IgD-negative memory B cell (primary cell): ENCODE measurements around the gene OR2V2. TPM values are rescaled to one million over a fixed set of nuclear protein-coding genes. Genes with fewer than 3 reads are reported as not detected.
"Not testable (repeated sequence)": the region's sequence is repeated elsewhere in the genome, so short reads cannot be mapped to it uniquely, and the experiment has no call there.

Experiments used
- H3K27ac Mint-ChIP-seq, 3 donors: one replicate each; pipeline ENCODE4 v1.8.0; 2020 to 2022; ENCODE audit warnings: mild to moderate bottlenecking in 3 of 3, mixed read lengths in 3 of 3, moderate library complexity in 1 of 3
- H3K27me3 Mint-ChIP-seq: one replicate; pipeline ENCODE4 v1.8.0; 2021; ENCODE audit warnings: mixed read lengths
- H3K36me3 Mint-ChIP-seq: one replicate; pipeline ENCODE4 v1.8.0; 2020; ENCODE audit warnings: mild to moderate bottlenecking, mixed read lengths
- H3K4me1 Mint-ChIP-seq, 3 donors: one replicate each; pipeline ENCODE4 v1.8.0; 2020 to 2022; ENCODE audit warnings: mixed read lengths in 3 of 3, mild to moderate bottlenecking in 1 of 3
- H3K4me3 Mint-ChIP-seq, 4 donors: one replicate each; pipeline ENCODE4 v1.8.0; 2020 to 2022; ENCODE audit warnings: mild to moderate bottlenecking in 4 of 4, mixed read lengths in 4 of 4, moderate library complexity in 3 of 4
- H3K9me3 Mint-ChIP-seq, 3 donors: one replicate each; pipeline ENCODE4 v1.8.0; 2020 to 2021; ENCODE audit warnings: mixed read lengths in 3 of 3, mild to moderate bottlenecking in 1 of 3
- polyA plus RNA-seq: library from polyadenylated mRNA; unstranded; fragments of 300-500 nt; fragmentation: Illumina TruSeq; gene quantifications from one replicate; pipeline ENCODE4 v1.2.3, GENCODE V29; 2021

OR2V2 gene, protein sequence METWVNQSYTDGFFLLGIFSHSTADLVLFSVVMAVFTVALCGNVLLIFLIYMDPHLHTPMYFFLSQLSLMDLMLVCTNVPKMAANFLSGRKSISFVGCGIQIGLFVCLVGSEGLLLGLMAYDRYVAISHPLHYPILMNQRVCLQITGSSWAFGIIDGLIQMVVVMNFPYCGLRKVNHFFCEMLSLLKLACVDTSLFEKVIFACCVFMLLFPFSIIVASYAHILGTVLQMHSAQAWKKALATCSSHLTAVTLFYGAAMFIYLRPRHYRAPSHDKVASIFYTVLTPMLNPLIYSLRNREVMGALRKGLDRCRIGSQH
- polyA plus RNA-seq: not detected

DNA sequence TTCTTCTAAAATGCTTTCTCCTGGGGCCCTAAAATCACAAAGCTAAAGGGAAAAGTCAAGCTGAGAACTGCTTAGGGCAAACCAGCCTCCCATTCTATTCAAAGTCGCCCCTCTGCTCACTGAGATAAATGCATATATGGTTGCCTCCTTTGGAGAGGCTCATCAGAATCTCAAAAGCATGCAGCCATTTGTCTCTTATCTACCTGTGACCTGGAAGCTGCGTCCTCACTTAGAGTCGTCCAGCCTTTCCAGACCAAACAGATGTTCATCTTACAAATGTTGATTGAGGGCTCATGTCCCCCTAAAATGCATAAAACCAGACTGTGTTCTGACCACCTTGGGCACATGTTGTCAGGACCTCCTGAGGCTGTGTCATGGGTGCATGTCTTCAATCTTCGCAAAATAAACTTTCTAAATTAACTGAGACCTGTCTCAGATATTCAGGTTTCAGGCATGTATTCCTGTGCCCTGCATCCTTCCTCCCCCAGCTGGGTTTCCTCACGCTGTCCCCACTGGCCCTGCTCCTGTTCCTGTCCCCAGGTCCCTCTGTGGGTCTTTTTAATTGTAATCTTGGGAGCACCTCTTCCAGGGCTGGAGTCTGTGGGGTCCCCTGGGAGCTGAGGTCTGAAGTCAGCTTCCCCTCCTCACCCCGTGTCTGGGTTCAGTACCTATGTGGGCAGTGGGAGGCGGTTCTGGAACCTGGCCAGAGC lies at the start of gene OR2V2:
TSS of gene OR2V2 (plus strand) at position 660 of the 710 bp plus-strand sequence. CDS start 7,357 bp downstream, outside the sequence.
- H3K36me3 Mint-ChIP-seq, H3K9me3 Mint-ChIP-seq, H3K4me1 Mint-ChIP-seq: not testable (repeated sequence)
- peaks cover 31% of the 10 kb centered on the region for H3K27me3 Mint-ChIP-seq
- peak within 1 kb of the TSS in 1 of 3 donors; percentile 59 for H3K27ac Mint-ChIP-seq
- H3K4me3 Mint-ChIP-seq: peak within 1 kb of the TSS in 1 of 4 donors; percentile 19

DNA sequence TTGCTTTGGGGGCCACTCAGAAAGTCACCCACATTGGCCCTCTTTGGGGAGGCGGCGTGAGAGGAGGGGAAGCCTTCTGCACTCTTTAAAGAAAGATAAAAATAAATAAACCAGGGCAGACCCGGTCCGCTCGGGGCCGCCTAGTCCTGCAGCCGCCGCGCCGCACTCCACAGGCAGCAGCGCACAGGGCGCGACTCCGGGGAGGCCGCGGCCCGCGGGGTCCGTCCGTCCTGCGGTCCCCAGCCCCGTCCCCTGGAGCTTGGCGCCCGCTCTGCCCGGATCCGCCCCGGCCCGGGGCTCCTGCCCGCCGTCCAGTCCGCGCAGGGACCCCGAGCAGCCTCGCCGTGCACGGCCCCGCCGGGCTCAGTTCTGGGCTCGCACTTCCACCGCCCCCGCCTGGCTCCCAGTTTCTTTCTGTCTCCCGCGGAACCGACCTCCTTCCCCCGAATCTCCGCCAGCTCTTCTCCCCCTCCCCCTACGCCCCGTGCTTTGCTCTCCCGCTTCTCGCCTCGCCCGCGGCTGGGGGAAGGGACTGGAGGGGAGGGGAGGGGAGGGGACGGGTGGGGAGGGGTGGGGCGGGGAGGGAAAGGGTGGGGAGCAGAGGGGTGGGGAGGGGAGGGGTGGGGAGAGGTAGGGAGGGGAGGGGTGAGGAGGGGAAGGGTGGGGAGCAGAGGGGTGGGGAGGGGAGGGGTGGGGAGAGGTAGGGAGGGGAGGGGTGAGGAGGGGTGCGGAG lies 49.5 kb upstream of the OR2V2 start:
- H3K4me1 Mint-ChIP-seq, H3K27ac Mint-ChIP-seq, H3K36me3 Mint-ChIP-seq, H3K9me3 Mint-ChIP-seq, H3K4me3 Mint-ChIP-seq: not testable (repeated sequence)
- H3K27me3 Mint-ChIP-seq: peaks cover 25% of the 10 kb centered on the region

DNA sequence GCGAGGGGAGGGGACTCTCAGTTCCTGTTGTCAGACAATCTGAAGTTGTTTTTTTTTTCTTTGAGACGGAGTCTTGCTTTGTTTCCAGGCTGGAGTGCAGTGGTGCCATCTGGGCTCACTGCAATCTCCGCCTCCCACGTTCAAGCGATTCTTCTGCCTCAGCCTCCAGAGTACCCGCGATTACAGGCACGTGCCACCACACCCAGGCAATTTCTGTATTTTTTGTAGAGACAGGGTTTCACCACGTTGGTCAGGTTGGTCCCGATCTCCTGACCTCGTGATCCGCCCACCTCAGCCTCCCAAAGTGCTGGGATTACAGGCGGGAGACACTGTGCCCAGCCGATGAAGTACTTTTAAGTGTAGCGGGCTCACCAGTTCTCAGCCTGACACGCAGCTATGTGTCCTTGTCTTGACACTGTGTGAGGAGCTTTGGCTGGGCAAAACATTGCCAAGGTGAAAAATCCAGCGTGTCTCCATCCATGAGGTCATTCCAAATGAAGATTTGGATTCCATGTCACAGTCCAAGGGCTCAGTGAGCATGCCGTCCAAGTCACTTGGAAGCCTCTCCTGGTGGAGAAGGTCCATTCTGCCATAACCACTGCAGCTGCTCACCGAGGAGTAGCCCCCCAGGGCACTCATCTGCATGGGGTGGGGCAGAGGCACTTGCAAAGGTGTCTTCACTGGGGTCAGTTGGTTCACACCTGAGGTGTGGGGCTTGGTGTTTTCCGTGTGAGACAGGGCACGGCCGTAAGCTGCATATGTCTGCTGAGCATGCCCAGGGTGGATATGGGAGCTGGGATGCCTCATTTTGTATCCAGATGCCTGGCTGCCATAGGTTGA lies 48.4 kb upstream of the OR2V2 start:
- H3K27me3 Mint-ChIP-seq: peaks cover 19% of the 10 kb centered on the region
- H3K27ac Mint-ChIP-seq: peak overlapping the region; percentile 67 to 93 (median 87)
- H3K36me3 Mint-ChIP-seq: no peaks in the 10 kb centered on the region
- H3K4me1 Mint-ChIP-seq: peaks cover under 1 to 7% (median under 1%) of the 10 kb centered on the region in 3 donors
- H3K9me3 Mint-ChIP-seq: peaks cover 0 to 2% (median 0%) of the 10 kb centered on the region in 3 donors
- peak overlapping the region in 2 of 4 donors; percentile 73 to 75 for H3K4me3 Mint-ChIP-seq

DNA sequence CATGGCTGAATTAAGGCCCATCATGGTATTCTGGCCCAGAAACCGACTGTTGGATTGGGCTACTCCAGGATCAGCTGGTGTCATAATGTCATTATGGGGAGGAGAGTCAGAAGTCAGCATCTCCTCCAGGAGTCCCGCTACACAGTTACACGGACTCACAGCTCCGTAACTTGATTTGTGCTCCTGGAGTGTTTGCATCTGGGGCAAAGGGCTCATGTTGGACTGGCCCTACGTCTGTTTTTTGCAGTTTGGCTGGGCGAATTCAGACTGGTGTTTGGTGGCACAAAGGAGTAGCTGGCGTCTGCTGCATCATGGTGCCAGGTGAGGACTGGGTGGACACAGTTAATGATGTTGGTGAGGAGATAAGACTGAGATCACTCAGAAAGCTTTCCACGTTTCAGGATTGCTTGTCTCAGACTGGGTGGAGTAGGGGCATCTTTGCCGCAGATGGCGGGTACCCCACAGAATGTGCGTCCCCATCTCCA lies 47.7 kb upstream of the OR2V2 start:
- peak overlapping the region in 2 of 4 donors; percentile 54 to 75 for H3K4me3 Mint-ChIP-seq

DNA sequence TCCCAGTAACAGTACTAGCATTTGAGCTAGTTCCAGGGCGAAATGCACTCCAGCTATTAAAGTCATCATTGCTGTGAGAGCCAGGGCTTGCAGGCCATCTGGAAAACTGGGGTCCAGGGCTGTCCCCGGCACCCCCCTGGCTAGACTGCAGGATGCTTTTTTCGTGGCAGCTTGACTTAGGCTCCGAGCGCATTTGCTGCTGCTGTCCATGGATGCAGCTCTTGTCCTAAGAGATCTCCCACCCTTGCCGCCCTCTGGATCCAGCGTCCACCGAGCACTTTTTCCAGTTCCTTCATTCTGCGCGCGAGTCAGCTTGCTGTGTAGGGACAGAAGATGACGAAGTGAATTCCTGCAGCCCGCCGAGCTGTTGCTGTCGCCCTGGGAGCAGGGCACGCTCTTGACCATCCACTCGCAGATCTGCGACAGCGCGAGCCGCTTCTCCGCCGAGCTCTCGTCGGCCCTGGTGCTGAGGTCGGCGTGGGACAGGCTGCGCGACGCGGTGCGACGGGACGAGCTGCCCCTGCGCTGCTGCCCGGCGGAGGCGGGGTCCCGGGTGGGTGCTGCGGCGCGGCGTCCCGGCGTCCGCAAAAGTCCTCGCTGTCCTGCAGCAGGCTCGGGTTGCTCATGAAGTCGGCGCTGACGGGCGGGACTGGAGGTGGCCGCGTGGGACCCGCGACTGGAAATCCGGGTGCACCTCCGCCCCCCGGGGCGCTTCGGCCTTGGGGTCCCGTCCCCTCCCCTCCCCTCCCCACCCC lies 47.1 kb upstream of the OR2V2 start:
- peak overlapping the region; percentile 67 to 93 (median 70) for H3K27ac Mint-ChIP-seq
- H3K36me3 Mint-ChIP-seq: no peaks in the 10 kb centered on the region
- H3K4me3 Mint-ChIP-seq: peak overlapping the region in 3 of 4 donors; percentile 9 to 85 (median 75)
- peaks cover 29% of the 10 kb centered on the region for H3K27me3 Mint-ChIP-seq
- peaks cover 0 to 2% (median 0%) of the 10 kb centered on the region in 3 donors for H3K9me3 Mint-ChIP-seq
- H3K4me1 Mint-ChIP-seq: peaks cover 3 to 14% (median 7%) of the 10 kb centered on the region in 3 donors

More for the DNA sequence above, 47.7 kb upstream of the OR2V2 start:
- peaks cover 3 to 14% (median 5%) of the 10 kb centered on the region in 3 donors for H3K4me1 Mint-ChIP-seq
- peaks cover 0 to 2% (median 0%) of the 10 kb centered on the region in 3 donors for H3K9me3 Mint-ChIP-seq
- H3K36me3 Mint-ChIP-seq: no peaks in the 10 kb centered on the region
- peak overlapping the region; percentile 67 to 93 (median 70) for H3K27ac Mint-ChIP-seq
- peaks cover 24% of the 10 kb centered on the region for H3K27me3 Mint-ChIP-seq

DNA sequence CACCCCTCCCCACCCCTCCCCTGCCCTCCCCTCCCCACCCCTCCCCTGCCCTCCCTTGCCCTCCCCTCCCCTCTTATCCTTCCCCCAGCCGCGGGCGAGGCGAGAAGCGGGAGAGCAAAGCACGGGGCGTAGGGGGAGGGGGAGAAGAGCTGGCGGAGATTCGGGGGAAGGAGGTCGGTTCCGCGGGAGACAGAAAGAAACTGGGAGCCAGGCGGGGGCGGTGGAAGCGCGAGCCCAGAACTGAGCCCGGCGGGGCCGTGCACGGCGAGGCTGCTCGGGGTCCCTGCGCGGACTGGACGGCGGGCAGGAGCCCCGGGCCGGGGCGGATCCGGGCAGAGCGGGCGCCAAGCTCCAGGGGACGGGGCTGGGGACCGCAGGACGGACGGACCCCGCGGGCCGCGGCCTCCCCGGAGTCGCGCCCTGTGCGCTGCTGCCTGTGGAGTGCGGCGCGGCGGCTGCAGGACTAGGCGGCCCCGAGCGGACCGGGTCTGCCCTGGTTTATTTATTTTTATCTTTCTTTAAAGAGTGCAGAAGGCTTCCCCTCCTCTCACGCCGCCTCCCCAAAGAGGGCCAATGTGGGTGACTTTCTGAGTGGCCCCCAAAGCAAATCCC lies 46.2 kb upstream of the OR2V2 start:
- H3K36me3 Mint-ChIP-seq, H3K9me3 Mint-ChIP-seq, H3K4me3 Mint-ChIP-seq, H3K27ac Mint-ChIP-seq: not testable (repeated sequence)
- peaks cover 37% of the 10 kb centered on the region for H3K27me3 Mint-ChIP-seq
- H3K4me1 Mint-ChIP-seq: peaks cover 9 to 20% (median 13%) of the 10 kb centered on the region in 3 donors

DNA sequence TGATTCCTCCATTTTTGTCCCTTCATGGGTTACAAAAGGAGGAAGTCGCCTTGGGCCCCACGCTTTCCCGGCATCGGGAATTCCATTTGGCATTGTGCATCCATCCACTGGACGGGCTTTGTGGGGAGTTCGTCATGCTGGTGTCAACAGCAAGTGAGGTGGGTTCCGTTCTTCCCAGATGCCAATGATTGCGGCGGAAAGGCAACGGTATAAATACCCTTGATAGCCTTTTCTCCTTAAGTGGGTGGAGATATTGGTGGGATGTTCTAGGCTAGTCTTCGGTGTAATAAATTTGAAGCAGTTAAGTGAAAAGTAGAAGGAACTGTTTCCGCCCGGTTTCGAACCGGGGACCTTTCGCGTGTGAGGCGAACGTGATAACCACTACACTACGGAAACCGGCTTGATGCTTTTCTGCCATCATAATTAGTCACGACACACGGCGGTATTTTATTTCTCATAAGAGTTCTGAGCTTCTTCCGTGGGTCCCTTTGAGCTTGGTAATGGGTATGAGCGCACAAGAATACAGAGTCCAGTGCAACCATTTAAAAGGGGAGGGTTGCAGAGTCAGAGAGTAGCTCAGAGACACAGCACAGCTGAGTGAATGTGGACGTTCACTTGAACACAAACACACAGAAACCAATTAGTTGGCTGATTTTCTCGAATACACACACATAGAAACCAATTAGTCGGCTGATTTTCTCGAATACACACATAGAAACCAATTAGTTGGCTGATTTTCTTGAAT lies 45.3 kb upstream of the OR2V2 start:
- not testable (repeated sequence) for H3K36me3 Mint-ChIP-seq
- H3K4me1 Mint-ChIP-seq: peaks cover 9 to 20% (median 13%) of the 10 kb centered on the region in 3 donors

DNA sequence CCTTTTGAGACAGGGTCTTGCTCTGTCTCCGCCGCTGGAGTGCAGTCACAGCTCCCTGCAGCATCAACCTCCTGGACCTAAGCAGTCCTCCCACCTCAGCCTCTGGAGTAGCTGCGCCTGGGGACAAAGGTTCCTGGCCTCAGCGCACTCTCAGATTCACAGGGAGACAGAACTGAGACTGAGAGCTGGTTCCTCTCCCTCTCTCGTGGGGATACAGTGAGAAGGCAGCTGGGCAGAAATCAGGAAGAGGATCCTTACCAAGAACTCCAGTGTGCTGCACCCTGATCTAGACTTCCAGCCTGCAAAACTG lies 43.2 kb upstream of the OR2V2 start:
- not testable (repeated sequence) for H3K9me3 Mint-ChIP-seq
- H3K27me3 Mint-ChIP-seq: peaks cover 46% of the 10 kb centered on the region

More for the DNA sequence above, 45.3 kb upstream of the OR2V2 start:
- H3K27me3 Mint-ChIP-seq: peaks cover 38% of the 10 kb centered on the region
- H3K9me3 Mint-ChIP-seq, H3K4me3 Mint-ChIP-seq, H3K27ac Mint-ChIP-seq: not testable (repeated sequence)

DNA sequence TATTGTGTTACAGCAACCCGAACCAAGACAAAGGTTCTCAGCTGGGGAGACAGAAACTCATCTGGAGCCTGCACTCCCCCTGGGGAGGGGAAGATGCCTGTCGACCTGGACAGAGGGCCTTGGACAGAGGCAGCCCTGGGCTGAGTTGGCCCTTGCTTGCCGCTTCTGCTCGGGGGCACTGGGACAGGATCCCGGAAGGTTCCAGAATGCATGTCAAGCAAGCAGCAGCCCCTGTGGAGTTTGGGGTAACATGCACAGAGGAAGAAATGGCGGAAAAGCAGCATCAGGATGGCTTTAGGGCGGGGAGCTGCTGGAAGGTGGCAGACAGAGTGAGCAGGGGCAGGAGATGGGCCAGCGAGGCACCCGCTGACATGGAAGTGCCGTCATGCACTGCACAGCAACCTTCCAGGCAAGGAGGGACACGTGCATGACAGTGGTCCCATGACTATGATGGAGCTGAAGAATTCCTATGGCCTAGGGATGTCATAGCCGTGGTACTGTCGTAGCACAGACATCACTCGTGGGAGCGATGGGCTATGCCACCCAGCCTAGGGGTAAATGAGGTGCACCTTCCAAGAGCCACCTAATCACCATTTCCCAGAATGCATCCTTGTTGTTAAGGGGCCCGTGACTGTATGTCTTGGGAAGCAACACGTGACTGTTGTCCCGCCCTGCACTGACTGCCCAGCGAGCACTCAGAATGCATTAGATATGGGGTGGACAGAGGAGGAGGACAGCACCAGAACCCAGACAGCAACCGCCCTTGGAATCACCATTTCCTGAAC lies 42.6 kb upstream of the OR2V2 start:
- H3K36me3 Mint-ChIP-seq, H3K9me3 Mint-ChIP-seq: not testable (repeated sequence)
- H3K27ac Mint-ChIP-seq: peak overlapping the region in 2 of 3 donors; percentile 84 to 93
- peaks cover 42% of the 10 kb centered on the region for H3K27me3 Mint-ChIP-seq
- H3K4me1 Mint-ChIP-seq: peaks cover 9 to 14% (median 13%) of the 10 kb centered on the region in 3 donors
- H3K4me3 Mint-ChIP-seq: peak overlapping the region in 2 of 4 donors; percentile 84 to 96

More for the DNA sequence above, 43.2 kb upstream of the OR2V2 start:
- Mint-ChIP-seq H3K4me3 (peak overlapping the region; percentile 76 to 96 (median 82)), H3K4me1 (peaks cover 9 to 20% (median 13%) of the 10 kb centered on the region in 3 donors), H3K27ac (peak overlapping the region; percentile 36 to 93 (median 84))
- H3K36me3 Mint-ChIP-seq: not testable (repeated sequence)

DNA sequence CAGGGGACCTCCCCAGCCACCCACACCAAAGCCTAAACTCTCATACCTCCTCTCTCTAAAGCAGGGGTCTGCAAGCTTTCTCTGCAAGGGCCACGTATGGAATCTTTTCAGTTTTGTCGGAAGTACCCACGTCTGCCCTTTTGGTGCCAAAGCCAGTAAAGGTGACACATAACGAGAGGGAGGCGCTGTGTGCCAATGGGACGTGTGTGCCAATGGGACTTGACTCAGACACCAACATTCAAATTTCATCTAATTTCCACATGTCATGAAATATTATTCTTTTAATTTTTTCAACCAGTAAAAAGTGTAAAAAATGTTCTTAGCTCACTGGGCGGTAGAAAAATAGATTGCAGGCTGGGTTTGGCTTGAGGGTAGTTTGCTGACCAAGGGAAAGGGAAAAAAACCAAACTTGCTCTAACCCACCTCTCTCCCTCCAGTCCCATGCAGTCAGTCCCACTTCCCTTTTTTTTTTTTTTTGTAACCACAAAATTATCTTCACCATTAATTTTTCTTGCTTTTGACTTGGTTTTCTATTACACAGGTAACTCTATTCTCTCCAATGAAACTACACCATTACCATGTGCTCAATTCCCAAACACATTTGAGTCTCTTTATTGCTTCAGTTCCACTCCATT lies 41.9 kb upstream of the OR2V2 start:
- H3K4me1 Mint-ChIP-seq: peaks cover 9 to 13% (median 13%) of the 10 kb centered on the region in 3 donors
- peaks cover 1% of the 10 kb centered on the region for H3K36me3 Mint-ChIP-seq
- H3K27ac Mint-ChIP-seq: peak overlapping the region in 2 of 3 donors; percentile 55 to 90
- H3K4me3 Mint-ChIP-seq: peak overlapping the region in 2 of 4 donors; percentile 6 to 44
- peaks cover 43% of the 10 kb centered on the region for H3K27me3 Mint-ChIP-seq
- H3K9me3 Mint-ChIP-seq: no peaks in the 10 kb centered on the region

DNA sequence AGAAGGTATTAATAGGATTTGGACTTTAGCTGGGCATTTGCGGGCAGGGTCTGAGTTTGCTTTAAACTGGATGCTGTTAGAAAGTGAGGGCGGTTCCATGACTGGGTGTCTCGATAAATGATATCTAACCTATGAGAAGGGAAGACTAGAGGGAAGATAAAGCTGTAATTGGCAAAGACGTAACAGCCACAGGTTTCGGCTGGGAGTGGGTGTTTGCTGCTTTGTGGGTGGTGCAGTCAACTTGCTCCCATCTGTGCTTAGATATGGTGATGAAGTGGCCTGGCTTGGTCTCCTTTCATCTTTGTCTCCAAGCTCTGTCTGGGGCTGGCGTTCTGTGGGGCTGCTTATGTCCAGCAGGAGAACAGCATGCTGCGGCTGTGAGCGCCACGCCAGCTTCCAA lies 39.7 kb upstream of the OR2V2 start:
- H3K27me3 Mint-ChIP-seq: peaks cover 44% of the 10 kb centered on the region
- peaks cover 0 to 4% (median 0%) of the 10 kb centered on the region in 3 donors for H3K9me3 Mint-ChIP-seq

More for the DNA sequence above, 39.7 kb upstream of the OR2V2 start:
- H3K36me3 Mint-ChIP-seq: peaks cover 1% of the 10 kb centered on the region
- peaks cover 9 to 13% (median 13%) of the 10 kb centered on the region in 3 donors for H3K4me1 Mint-ChIP-seq
- no peak overlapping the region for H3K27ac Mint-ChIP-seq
- H3K4me3 Mint-ChIP-seq: peak overlapping the region in 1 of 4 donors; percentile 27
